NT2/D1 (cell line): ENCODE measurements around the gene QKI.

Experiments used
- SUZ12 ChIP-seq: IDR thresholded peaks from 2 replicates; pipeline ENCODE4 v1.6.1; 2011; ENCODE audit not compliant: insufficient read length, insufficient read depth; ENCODE audit errors: extremely low read depth
- YY1 ChIP-seq: IDR thresholded peaks from 2 replicates; pipeline ENCODE4 v1.6.1; 2011; ENCODE audit not compliant: insufficient read length, insufficient read depth
- ZNF274 ChIP-seq: IDR thresholded peaks from 2 replicates; pipeline ENCODE4 v1.6.1; 2011; ENCODE audit warnings: mild to moderate bottlenecking, low read depth, low read length

- TF ChIP-seq YY1 (no peak), SUZ12 (no peak), ZNF274 (no peak)
Measured at GRCh38 chr6:163507965-163508364, 93.4 kb downstream of the QKI start.
